SK-N-SH (cell line): ENCODE measurements around the gene TNFSF15. TPM values are rescaled to one million over a fixed set of nuclear protein-coding genes. Genes with fewer than 3 reads are reported as not detected.

ENCODE experiments used
- CTCF ChIA-PET: fragments of 300-600, 350-600 bp; formaldehyde crosslinking; extraction: SDS; loops from one replicate; lab custom pipeline; 2021; lab: Yijun Ruan, JAX
- POLR2A ChIA-PET: fragments of 350-600 bp; sonication (Branson Sonifier 250); formaldehyde crosslinking; extraction: SDS; loops from one replicate; lab custom pipeline; 2020; ENCODE audit warnings: antibody characterized with exemption, inconsistent platforms; lab: Yijun Ruan, JAX
- DNase-seq: peaks from one replicate; pipeline ENCODE4 v3.0.0; 2012
- H2AFZ ChIP-seq: fragments of 200-600 bp; sonication (generic); 2 replicates; pipeline ENCODE4 v1.8.1; 2016; ENCODE audit warnings: antibody characterized with exemption, mild to moderate bottlenecking, low read depth
- H3F3A ChIP-seq: fragments of 200-600 bp; sonication (generic); replicated peaks from 2 replicates; pipeline ENCODE3; 2016; ENCODE audit warnings: antibody characterized with exemption, mild to moderate bottlenecking; ENCODE audit not compliant: insufficient read depth
- H3K27ac ChIP-seq, 2 experiments: fragments of 200-500 bp in 1 of 2; fragments of 200-600 bp in 1 of 2; sonication (Bioruptor generic) in 1 of 2; sonication (generic), shearing (Covaris generic) in 1 of 2; 2 replicates each; pipeline versions ENCODE4 v1.5.1 to v1.6.1; 2014 to 2016; ENCODE audit warnings: low read depth in 2 of 2, inconsistent platforms in 1 of 2, low read length in 1 of 2, mild to moderate bottlenecking in 1 of 2, mixed read lengths in 1 of 2
- H3K27me3 ChIP-seq: fragments of 200-600 bp; sonication (generic), shearing (Covaris generic); 2 replicates; pipeline ENCODE4 v1.6.1; 2016; ENCODE audit warnings: mixed run types; ENCODE audit not compliant: insufficient read depth
- H3K36me3 ChIP-seq, 2 experiments: fragments of 200-500 bp in 1 of 2; fragments of 200-600 bp in 1 of 2; sonication (Bioruptor generic) in 1 of 2; sonication (generic) in 1 of 2; replicated peaks in 1 of 2; 2 replicates each; pipeline versions ENCODE3 to v1.5.1; 2014 to 2016; ENCODE audit warnings: low read length in 1 of 2, mild to moderate bottlenecking in 1 of 2; ENCODE audit not compliant: insufficient read depth in 2 of 2, control insufficient read depth in 1 of 2
- H3K4me1 ChIP-seq, 2 experiments: fragments of 200-500 bp in 1 of 2; fragments of 200-600 bp in 1 of 2; sonication (Bioruptor generic) in 1 of 2; sonication (generic), shearing (Covaris generic) in 1 of 2; 2 replicates each; pipeline versions ENCODE4 v1.5.1 to v1.6.1; 2014 to 2016; ENCODE audit warnings: low read depth in 1 of 2, low read length in 1 of 2, mixed run types in 1 of 2; ENCODE audit not compliant: insufficient read depth in 2 of 2, control insufficient read depth in 1 of 2
- H3K4me2 ChIP-seq: fragments of 200-600 bp; sonication (generic), shearing (Covaris generic); 2 replicates; pipeline ENCODE4 v1.6.1; 2017; ENCODE audit warnings: mixed run types
- H3K4me3 ChIP-seq, 2 experiments: fragments of 200-500 bp in 1 of 2; fragments of 200-600 bp in 1 of 2; sonication (Bioruptor generic) in 1 of 2; sonication (generic), shearing (Covaris generic) in 1 of 2; 2 replicates each; pipeline versions ENCODE4 v1.5.1 to v1.8.1; 2014 to 2016; ENCODE audit warnings: low read depth in 2 of 2, inconsistent platforms in 1 of 2, low read length in 1 of 2, mild to moderate bottlenecking in 1 of 2, mixed read lengths in 1 of 2, moderate library complexity in 1 of 2
- H3K79me2 ChIP-seq: fragments of 200-600 bp; sonication (generic); 2 replicates; pipeline ENCODE4 v1.8.1; 2017; ENCODE audit warnings: mild to moderate bottlenecking; ENCODE audit not compliant: insufficient read depth
- H3K9ac ChIP-seq: fragments of 200-600 bp; sonication (generic); 2 replicates; pipeline ENCODE4 v1.6.1; 2017; ENCODE audit warnings: mixed run types
- H3K9me2 ChIP-seq: fragments of 200-600 bp; sonication (generic); 2 replicates; pipeline ENCODE4 v1.6.1; 2017; ENCODE audit warnings: mixed run types
- H3K9me3 ChIP-seq: fragments of 200-600 bp; sonication (generic); 2 replicates; pipeline ENCODE4 v1.6.1; 2017; ENCODE audit warnings: mixed run types, mild to moderate bottlenecking, moderate library complexity
- H4K20me1 ChIP-seq: fragments of 200-600 bp; sonication (generic); 2 replicates; pipeline ENCODE4 v1.6.1; 2017; ENCODE audit warnings: mild to moderate bottlenecking, mixed run types; ENCODE audit not compliant: insufficient read depth
- CHD2 ChIP-seq: fragments of 150-350 bp; IDR thresholded peaks from 2 replicates; pipeline ENCODE4 v1.6.1; 2018; ENCODE audit warnings: low read length; ENCODE audit not compliant: partially characterized antibody
- CTCF ChIP-seq: fragments of 200-600 bp; sonication (generic); IDR thresholded peaks from 2 replicates; pipeline ENCODE4 v1.6.1; 2017; ENCODE audit warnings: antibody characterized with exemption, mild to moderate bottlenecking, moderate library complexity
- ELF1 ChIP-seq: IDR thresholded peaks from 2 replicates; pipeline ENCODE4 v1.4.0; 2012
- FOSL2 ChIP-seq: IDR thresholded peaks from 2 replicates; pipeline ENCODE4 v1.4.0; 2012; ENCODE audit warnings: low read depth, mild to moderate bottlenecking, moderate library complexity, borderline replicate concordance
- GABPA ChIP-seq: IDR thresholded peaks from 2 replicates; pipeline ENCODE4 v1.4.0; 2012; ENCODE audit warnings: low read depth, mild to moderate bottlenecking
- NRF1 ChIP-seq: IDR thresholded peaks from 2 replicates; pipeline ENCODE4 v1.6.1; 2012; ENCODE audit warnings: low read depth, mild to moderate bottlenecking, low read length
- REST ChIP-seq: IDR thresholded peaks from 2 replicates; pipeline ENCODE4 v1.6.1; 2012; ENCODE audit warnings: mild to moderate bottlenecking, low read depth, low read length, moderate library complexity
- RXRA ChIP-seq: IDR thresholded peaks from 2 replicates; pipeline ENCODE4 v1.4.0; 2012; ENCODE audit warnings: low read depth, mild to moderate bottlenecking, borderline replicate concordance
- ZBTB33 ChIP-seq: IDR thresholded peaks from 2 replicates; pipeline ENCODE4 v1.4.0; 2012; ENCODE audit warnings: low read depth, borderline replicate concordance
- WGBS: methylation state at CpG from one replicate; pipeline ENCODE4 v1.1.6; 2017; ENCODE audit warnings: low lambda C conversion rate; 5-methylcytosine and 5-hydroxymethylcytosine counted together
- polyA plus RNA-seq, 3 experiments: library from polyadenylated mRNA; depleted of rRNA; stranded (reverse); fragments of >200 nt; gene quantifications; 2 replicates each; pipeline ENCODE4 v1.2.3, GENCODE V29; 2012

TNFSF15 gene
- polyA plus RNA-seq, 1 of the 3 experiments (the other 2 are of a cell fraction), result 0.64 TPM

GRCh38 chr9:114818178-114818577 is 12.3 kb upstream of the TNFSF15 start:
- TF ChIP-seq FOSL2 (no peak), ELF1 (no peak), RXRA (no peak)
- H3K9ac ChIP-seq, result no peak overlapping the region
- no peaks in the 10 kb centered on the region for H3K4me1 ChIP-seq
- 14% methylated on average over 1 of the region's 1 CpG for WGBS
- ChIA-PET POLR2A (no interaction called here), CTCF (no interaction called here)
- DNase-seq, result no peak
- H3K9me2 ChIP-seq, result no peaks in the 10 kb centered on the region
- H2AFZ ChIP-seq, result no peak overlapping the region
- no peaks in the 10 kb centered on the region for H3K9me3 ChIP-seq
- H3K36me3 ChIP-seq, result no peaks in the 10 kb centered on the region
- no peak overlapping the region for H3K4me3 ChIP-seq
- no peaks in the 10 kb centered on the region for H3F3A ChIP-seq
- H3K79me2 ChIP-seq, result no peaks in the 10 kb centered on the region
- no peaks in the 10 kb centered on the region for H3K27me3 ChIP-seq
- H3K4me2 ChIP-seq, result no peak overlapping the region
- no peak overlapping the region for H3K27ac ChIP-seq
- H4K20me1 ChIP-seq, result no peaks in the 10 kb centered on the region

- Histone ChIP-seq H4K20me1 (no peaks in the 10 kb centered on the region), H3K9me2 (no peaks in the 10 kb centered on the region), H3K4me1 (no peaks in the 10 kb centered on the region; a peak in 1 of 4 replicates), H3K4me3 (no peak overlapping the region), H2AFZ (no peak overlapping the region), H3K9ac (no peak overlapping the region), H3K27me3 (no peaks in the 10 kb centered on the region), H3K36me3 (no peaks in the 10 kb centered on the region), H3K79me2 (no peaks in the 10 kb centered on the region), H3K27ac (no peak overlapping the region), H3K4me2 (no peak overlapping the region), H3F3A (no peaks in the 10 kb centered on the region), H3K9me3 (no peaks in the 10 kb centered on the region)
- ChIA-PET POLR2A (no interaction called here), CTCF (no interaction called here)
- TF ChIP-seq NRF1, result no peak
- TF ChIP-seq ZBTB33, result no peak
- TF ChIP-seq CHD2, result no peak
- TF ChIP-seq FOSL2, result no peak
- no peak for TF ChIP-seq ELF1
- no peak for TF ChIP-seq REST
- no peak for TF ChIP-seq GABPA
- TF ChIP-seq CTCF, result no peak
- 53% methylated on average over 5 of the region's 5 CpGs for WGBS
- DNase-seq, result no peak
These were observed 8.0 kb upstream of the TNFSF15 start for GRCh38 chr9:114813717-114814418.
